ENCODE data around the gene ZSCAN29.

GRCh38 chr15:43352693-43353382, 18.0 kb downstream of the ZSCAN29 start:
- TF ChIP-seq CTCF (IDR thresholded peaks at IDR 0.05; ENCODE audit: insufficient read depth, low read depth, low read length) (no peak), EZH2 (IDR thresholded peaks at IDR 0.05; ENCODE audit: insufficient read depth, low read length) (no peak)

Data from astrocyte (in vitro differentiated cells and primary cell).